HepG2 (cell line): ENCODE measurements around the gene TBC1D16. TPM values are rescaled to one million over a fixed set of nuclear protein-coding genes. Genes with fewer than 3 reads are reported as not detected.

Source experiments
- DPF2 ChIP-seq: sonication (generic); formaldehyde crosslinking; IDR thresholded peaks from 2 replicates; pipeline ENCODE4 v1.4.0; 2020; ENCODE audit warnings: mild to moderate bottlenecking, low read depth, missing genetic modification reagents, borderline replicate concordance
- HNF1B ChIP-seq: sonication (generic); formaldehyde crosslinking; IDR thresholded peaks from 2 replicates; pipeline ENCODE4 v1.5.1; 2020; ENCODE audit warnings: mild to moderate bottlenecking, moderate library complexity, missing genetic modification reagents
- MED8 ChIP-seq: sonication (generic); formaldehyde crosslinking; IDR thresholded peaks from 2 replicates; pipeline ENCODE4 v1.8.1; 2023; ENCODE audit warnings: mild to moderate bottlenecking, missing genetic modification reagents; ENCODE audit not compliant: insufficient replicate concordance
- NCOR1 ChIP-seq: fragments of 200-600 bp; sonication (generic); IDR thresholded peaks from 2 replicates; pipeline ENCODE4 v1.7.0; 2017; ENCODE audit warnings: antibody characterized with exemption, low read length, borderline replicate concordance
- POLR2G ChIP-seq: fragments of 200-400 bp; formaldehyde crosslinking; IDR thresholded peaks from 2 replicates; pipeline ENCODE4 v1.6.1; 2018; ENCODE audit warnings: mild to moderate bottlenecking, low read depth, low read length, moderate library complexity
- PRDM10 ChIP-seq: sonication (generic); formaldehyde crosslinking; IDR thresholded peaks from 2 replicates; pipeline ENCODE4 v1.4.0; 2020; ENCODE audit warnings: low read depth, missing genetic modification reagents
- RCOR2 ChIP-seq: IDR thresholded peaks from 2 replicates; pipeline ENCODE4 v1.6.1; 2016; ENCODE audit warnings: missing biosample characterization, missing genetic modification reagents
- ZMYM4 ChIP-seq: sonication (generic); formaldehyde crosslinking; IDR thresholded peaks from 2 replicates; pipeline ENCODE4 v1.8.1; 2023; ENCODE audit warnings: mild to moderate bottlenecking, missing genetic modification reagents
- ZNF33B ChIP-seq: sonication (generic); formaldehyde crosslinking; IDR thresholded peaks from 2 replicates; pipeline ENCODE4 v1.5.1; 2020; ENCODE audit warnings: mild to moderate bottlenecking, missing genetic modification reagents
- ZNF768 ChIP-seq: sonication (generic); formaldehyde crosslinking; IDR thresholded peaks from 2 replicates; pipeline ENCODE4 v1.4.0; 2020; ENCODE audit warnings: missing genetic modification reagents
- ZNF770 ChIP-seq: sonication (generic); formaldehyde crosslinking; IDR thresholded peaks from 2 replicates; pipeline ENCODE4 v1.5.0; 2020; ENCODE audit warnings: mild to moderate bottlenecking, missing genetic modification reagents
- polyA plus RNA-seq, 8 experiments: library from polyadenylated mRNA; depleted of rRNA in 3 of 8; stranded (reverse) in 7 of 8; unstranded in 1 of 8; fragments of >200 nt; fragmentation: Illumina TruSeq in 4 of 8; extraction: Trizol in 4 of 8; gene quantifications; 2 replicates each; pipeline versions ENCODE4 v1.2.1 to v1.2.3, GENCODE V29; 2011 to 2016; ENCODE audit warnings: low read depth in 4 of 8, missing spikeins in 1 of 8, mixed read lengths in 1 of 8; ENCODE audit not compliant: insufficient read depth in 1 of 8
- total RNA-seq, 5 experiments: library from RNA; depleted of rRNA; stranded (reverse); fragments of >200 nt; fragmentation: Illumina TruSeq; extraction: Trizol; gene quantifications; 2 replicates each; pipeline ENCODE4 v1.2.3, GENCODE V29; 2016; ENCODE audit warnings: low read depth in 1 of 5

TBC1D16 gene
- total and polyA plus RNA-seq, 2 of the 13 experiments (the other 11 are each of a cell fraction or from before 2014, with no cell fraction given) = 14.9 to 24.9 TPM

GRCh38 chr17:80005360-80006338, 30.0 kb downstream of the TBC1D16 start (continued):
- TF ChIP-seq PRDM10 (CRISPR knock-in tag) (peak; percentile 92), ZNF33B (CRISPR knock-in tag) (no peak), HNF1B (CRISPR knock-in tag) (peak; percentile 99), RCOR2 (0 out of 2 replicates have a peak, but pooled peaks have one; percentile 26), NCOR1 (peak; percentile 80; the same call in 1 of the 2 replicates), ZMYM4 (CRISPR knock-in tag) (peak; percentile 59; the same call in 1 of the 2 replicates), DPF2 (no peak), MED8 (no peak), ZNF770 (CRISPR knock-in tag) (0 out of 2 replicates have a peak, but pooled peaks have one; percentile 16), POLR2G (0 out of 2 replicates have a peak, but pooled peaks have one; percentile 45), ZNF768 (0 out of 2 replicates have a peak, but pooled peaks have one; percentile 27)
